Hypothalamus (tissue), 51 donors: ENCODE data around the gene PSMC3.

ENCODE experiments used
- DNase-seq, 51 donors: peaks; one replicate each; lab custom pipeline; 2025; lab: John Stamatoyannopoulos, UW

PSMC3 gene

DNA sequence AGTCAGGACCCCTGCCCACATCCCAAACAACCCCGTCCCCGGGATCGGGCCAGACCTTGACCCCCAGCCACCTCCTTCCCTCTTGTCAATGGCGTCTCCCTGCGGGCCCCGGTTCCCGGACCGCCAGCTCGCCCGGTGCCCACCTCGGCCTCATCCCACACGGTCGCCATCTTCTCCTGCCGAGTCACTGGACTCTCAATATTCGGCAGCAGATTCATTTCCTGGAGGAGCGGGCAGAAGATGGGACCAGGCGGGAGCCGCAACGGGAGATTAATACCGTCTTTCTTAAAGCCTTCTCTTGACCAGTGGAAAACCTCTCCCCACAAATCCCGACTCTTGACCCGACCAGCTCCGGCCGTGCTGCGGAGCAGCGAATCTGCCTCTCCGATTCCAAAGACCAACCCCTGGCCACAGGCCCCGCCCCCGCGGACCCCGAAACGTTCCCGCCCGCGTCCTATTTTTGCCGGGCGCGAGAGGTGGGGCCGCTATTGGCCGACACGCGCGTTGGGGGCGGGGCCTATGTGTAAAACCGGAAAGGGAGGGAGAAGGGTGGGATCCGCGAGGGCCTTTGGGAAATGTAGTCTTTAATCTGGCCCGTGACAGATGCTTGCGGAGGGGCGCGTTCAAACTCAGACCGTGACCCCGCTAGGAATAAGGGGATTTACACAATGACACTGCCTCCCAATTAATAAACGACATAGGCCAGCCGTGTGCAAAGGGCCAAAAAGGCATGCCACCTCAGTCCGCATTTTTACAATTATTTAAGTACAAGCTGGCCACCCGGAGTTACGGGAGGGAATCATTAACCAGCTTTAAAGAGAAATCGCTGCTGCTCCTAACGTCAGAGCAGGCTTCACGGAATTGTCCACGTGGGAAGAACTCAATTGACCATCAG is at the start of gene PSMC3:
TSS of gene PSMC3 (minus strand) at position 378 of the 895 bp plus-strand sequence. CDS start at position 218, 160 bp downstream.
- peak; percentile 78 to 98 (median 95) for DNase-seq

DNA sequence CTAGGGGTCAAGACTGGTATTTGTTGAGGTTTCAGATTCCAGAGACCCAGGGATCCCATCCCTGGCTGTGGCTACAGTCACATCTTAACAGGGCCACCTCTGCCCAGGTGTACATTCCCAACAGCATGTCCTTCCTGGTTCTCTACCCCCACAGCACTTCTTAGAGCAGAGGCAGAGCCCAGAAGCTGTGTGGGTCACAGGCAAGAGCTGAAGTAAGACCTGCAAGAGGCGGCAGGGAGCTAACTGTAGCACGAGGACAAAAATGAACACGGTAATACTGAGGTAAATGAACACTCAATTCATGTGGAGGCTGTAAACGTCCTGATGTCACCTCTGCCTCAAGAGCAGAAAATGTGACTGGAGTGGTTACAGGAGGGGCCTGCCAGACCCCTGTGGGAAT is 44.4 kb upstream of the PSMC3 start:
- DNase-seq: no peak

DNA sequence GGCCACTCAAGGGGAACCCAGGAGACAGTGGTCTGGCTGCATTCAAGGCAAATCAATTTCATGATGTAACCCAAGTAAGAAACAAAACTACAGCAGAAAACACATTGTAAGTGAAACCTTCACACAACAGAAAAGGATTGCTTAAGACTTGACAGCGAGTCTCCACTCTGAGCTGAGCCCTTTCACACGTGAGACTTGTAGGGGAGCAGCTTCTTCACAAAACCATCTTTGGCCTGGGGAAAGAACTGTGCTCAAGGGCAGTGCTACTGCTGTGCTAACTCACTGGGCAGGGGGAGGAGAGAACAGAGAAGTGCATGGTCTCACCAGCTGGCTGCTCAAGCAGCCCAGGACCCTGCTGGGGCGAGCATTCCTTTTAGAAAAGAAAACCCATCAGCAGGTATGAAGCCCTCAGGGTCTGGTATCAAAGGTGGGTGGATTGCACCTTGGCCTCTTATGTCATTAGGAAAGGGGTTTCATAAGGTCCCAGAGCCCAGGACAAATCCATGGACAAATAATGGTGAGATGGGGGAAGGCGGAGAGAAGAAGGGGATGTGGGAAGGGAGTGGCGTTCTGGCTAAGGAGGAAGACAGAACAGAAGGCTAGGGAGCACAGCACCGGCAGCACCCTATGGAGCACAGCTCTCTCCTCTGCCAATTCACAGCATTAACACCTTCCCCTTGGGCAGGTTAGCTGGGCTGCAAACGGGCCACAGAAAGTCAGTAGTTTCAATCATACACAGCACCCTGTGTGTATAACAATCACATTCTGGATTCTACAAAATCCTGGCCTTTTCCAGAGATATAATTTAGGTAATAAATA is 43.3 kb upstream of the PSMC3 start:
- DNase-seq: peak in 1 of 51 donors; percentile 31

DNA sequence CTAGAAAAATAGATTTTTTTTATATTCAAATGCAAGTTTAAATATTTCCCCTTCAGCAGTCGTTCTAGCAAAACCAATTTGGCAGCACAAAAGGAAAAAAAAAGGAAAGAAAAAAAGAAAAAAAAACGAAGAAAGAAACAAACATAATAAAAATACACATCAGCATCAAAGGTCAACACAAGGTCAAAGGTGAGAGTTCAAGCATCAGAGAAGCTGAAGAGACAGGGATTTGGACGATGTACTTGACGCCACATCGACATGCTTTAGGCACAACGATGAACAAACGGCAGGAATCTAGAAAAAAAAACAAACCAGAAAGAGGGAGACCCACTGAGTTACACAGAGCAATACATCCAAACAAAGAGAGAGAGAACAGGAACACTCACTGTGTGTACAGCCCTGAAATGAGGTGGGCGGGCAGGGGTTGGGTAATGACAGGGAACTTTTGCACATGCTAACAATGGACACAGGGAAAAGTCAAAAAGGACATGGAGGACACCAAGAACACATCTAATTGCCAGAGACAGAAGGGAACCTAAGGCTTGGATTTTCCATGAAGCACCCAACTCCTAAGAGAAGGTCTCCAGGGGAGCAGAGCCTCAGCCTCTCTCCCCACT is 42.5 kb upstream of the PSMC3 start:
- peak in 1 of 51 donors; percentile 7 for DNase-seq

- DNase-seq: peak in 11 of 51 donors; percentile 10 to 58 (median 23)
Measured at GRCh38 chr11:47467357-47467756, 41.1 kb upstream of the PSMC3 start.

DNA sequence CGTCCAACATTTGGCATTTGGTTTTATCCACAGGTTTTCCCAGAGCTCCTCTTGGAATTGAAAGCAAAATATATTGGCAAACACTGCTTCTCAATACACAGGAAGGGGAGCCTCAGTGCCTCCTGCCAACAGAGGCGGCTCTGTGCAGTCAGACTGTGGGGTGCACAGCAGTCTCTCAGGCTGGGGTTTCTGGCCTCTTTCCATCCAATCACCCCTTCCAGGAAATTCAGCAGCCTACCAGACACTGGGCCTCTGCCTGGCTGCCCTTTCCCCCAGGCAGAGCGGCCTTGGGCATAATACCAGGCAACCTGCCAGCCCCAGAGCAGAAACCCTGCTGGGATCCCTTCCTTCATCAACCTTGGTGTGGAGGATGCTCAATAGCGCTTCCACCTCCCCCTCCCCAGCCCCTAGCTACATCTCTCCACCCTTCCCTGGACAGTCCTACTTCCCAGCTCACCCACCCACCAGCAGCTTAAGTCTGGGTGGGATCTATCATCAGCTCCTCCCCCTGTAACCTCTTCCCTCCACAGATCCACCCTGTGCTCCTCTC is 40.5 kb upstream of the PSMC3 start:
- peak in 48 of 51 donors; percentile 9 to 90 (median 58) for DNase-seq

DNA sequence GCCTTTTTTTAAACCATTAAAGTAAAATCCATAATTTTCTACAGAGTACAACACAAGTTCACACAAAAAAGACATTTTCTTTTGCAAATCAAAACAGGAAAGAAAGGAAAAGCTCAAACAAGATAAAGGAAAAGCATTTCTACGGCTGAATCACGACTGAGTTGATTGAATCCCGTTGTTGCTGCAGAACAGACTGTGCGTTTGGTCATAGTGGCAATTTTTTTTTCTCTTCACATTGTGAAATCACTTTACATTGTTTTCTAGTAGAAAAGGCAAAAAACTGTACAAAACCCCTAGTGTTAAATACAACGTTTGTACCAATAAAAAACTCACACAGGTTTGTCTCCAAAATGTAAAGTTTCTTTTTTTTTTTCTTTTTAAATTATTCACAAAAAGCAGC is 40.0 kb upstream of the PSMC3 start:
- no peak for DNase-seq

- no peak for DNase-seq
Measured at GRCh38 chr11:47464483-47464882, 38.2 kb upstream of the PSMC3 start.

GRCh38 chr11:47461876-47462275 is 35.6 kb upstream of the PSMC3 start:
- no peak for DNase-seq

DNA sequence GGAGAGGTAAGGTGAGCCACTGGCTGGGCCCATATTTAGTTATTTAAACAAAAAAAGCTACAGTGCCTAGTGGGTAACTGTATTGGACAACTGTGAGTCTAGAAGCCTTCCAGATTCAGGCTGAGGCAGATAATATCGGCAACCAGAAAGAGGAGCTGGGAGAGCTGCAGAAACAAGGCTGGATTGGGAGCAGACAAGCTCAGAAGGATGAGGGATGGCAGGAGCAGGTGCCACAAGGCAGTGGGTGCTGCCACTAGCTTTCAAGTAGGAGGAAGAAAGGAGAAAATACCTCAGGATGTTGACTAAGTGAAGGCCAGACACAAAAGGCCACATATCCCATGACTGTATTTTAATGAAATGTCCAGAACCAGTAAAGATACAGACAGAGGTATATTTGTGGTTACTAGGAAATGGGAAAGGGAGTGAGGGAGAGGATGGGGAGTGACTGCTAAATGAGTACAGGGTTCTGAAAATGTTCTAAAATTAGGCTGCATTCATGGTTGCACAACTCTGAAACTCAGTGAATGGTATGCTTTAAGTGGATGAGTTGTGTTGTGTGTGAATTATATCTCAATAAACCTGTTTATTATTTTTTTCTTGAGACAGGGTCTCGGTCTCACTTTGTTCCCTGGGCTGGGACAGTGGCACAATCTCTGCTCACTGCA is 34.5 kb upstream of the PSMC3 start:
- DNase-seq: no peak

DNA sequence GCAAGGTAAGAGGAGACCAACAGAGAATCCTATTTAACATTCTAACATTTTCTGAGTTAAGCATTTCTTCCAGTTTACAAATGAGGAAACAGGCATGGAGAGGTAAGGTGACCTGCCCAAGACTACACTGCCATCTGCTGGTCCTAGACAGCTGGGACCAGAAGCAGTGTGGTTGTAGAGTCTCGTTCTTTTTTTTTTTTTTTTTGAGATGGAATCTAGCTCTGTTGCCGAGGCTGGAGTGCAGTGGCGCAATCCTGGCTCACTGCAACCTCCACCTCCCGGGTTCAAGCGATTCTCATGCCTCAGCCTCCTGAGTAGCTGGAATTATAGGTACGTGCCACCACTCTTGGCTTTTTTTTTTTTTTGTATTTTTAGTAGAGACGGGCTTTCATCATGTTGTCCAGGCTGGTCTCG is 28.0 kb upstream of the PSMC3 start:
- peak in 33 of 51 donors; percentile 6 to 66 (median 39) for DNase-seq

DNA sequence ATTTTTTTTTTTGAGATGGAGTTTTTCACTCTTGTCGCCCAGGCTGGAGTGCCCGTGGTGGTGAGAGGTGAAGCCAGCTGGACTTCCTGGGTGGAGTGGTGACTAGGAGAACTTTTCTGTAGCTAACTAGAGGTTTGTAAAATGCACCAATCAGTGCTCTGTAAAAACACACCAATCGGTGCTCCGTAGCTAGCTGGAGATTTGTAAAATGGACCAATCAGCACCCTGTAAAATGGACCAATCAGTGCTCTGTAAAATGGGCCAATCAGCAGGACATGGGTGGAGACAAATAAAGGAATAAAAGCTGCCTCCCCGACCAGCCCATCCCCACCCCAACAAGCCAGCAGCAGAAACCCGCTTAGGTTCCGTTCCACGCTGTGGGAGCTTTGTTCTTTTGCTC is 27.1 kb upstream of the PSMC3 start:
- no peak for DNase-seq

- DNase-seq: no peak
Measured at GRCh38 chr11:47451990-47452389, 25.8 kb upstream of the PSMC3 start.

DNA sequence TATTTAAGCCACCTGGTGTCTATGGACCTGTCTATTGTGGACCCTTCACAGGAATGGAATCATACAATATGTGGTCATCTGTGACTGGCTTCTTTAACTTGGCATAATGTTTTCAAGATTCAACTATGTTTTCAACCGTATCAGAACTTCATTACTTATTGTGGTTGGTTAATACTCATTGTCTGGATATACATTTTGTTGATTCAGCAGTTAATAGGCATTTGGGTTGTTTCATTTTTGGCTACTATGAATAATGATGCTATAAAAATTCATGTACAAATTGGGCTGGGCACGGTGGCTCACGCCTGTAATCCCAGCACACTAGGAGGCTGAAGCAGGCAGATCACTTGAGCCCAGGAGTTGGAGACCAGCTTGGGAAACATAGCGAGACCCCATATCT is 25.2 kb upstream of the PSMC3 start:
- no peak for DNase-seq

GRCh38 chr11:47449541-47449940 is 23.3 kb upstream of the PSMC3 start:
- no peak for DNase-seq

- DNase-seq: peak in 2 of 51 donors; percentile 2 to 5
Measured at GRCh38 chr11:47448566-47449427, 22.6 kb upstream of the PSMC3 start, which contains the start of gene RAPSN. Gene RAPSN (minus strand): TSS chr11:47449136. CDS start chr11:47448964, 172 bp downstream.

- DNase-seq: no peak
Measured at GRCh38 chr11:47447906-47448305, 21.7 kb upstream of the PSMC3 start.

DNA sequence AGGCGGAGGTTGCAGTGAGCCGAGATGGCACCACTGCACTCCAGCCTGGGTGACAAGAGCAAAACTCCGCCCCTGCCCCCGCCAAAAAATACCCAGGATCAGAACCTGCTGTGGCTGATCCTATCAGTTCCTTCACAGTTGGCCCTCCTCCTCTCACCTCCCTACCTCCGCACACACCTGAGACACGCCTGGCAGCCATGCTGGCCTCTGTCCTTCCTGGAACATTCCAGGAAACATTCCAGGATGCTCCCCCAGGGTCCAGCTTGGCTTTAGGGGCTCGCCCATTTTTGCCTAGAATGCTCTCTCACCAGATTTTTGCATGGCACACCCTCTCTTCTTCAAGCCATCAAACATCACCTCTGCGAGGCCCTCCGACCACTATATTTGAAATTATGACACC is 20.6 kb upstream of the PSMC3 start:
- no peak for DNase-seq

- no peak for DNase-seq
Measured at GRCh38 chr11:47445840-47446239, 19.6 kb upstream of the PSMC3 start.
